SK-N-SH (cell line): ENCODE measurements around the gene MYEOV.

Experiments
- CTCF ChIP-seq: fragments of 200-600 bp; sonication (generic); IDR thresholded peaks from 2 replicates; pipeline ENCODE4 v1.6.1; 2017; ENCODE audit warnings: antibody characterized with exemption, mild to moderate bottlenecking, moderate library complexity
- EP300 ChIP-seq, 2 experiments: IDR thresholded peaks; 2 replicates each; pipeline versions ENCODE4 v1.4.0 to v1.6.1; 2012; ENCODE audit warnings: borderline replicate concordance in 1 of 2, low read depth in 1 of 2, low read length in 1 of 2
- GATA2 ChIP-seq: sonication (generic); formaldehyde crosslinking; IDR thresholded peaks from 2 replicates; pipeline ENCODE4 v1.5.0; 2020; ENCODE audit warnings: mild to moderate bottlenecking, missing genetic modification reagents
- JUND ChIP-seq: IDR thresholded peaks from 2 replicates; pipeline ENCODE4 v1.4.0; 2012
- POLR2AphosphoS5 ChIP-seq: IDR thresholded peaks from 2 replicates; pipeline ENCODE4 v1.6.1; 2012; ENCODE audit warnings: low read depth, low read length
- SMC3 ChIP-seq: IDR thresholded peaks from 2 replicates; pipeline ENCODE4 v1.6.1; 2012; ENCODE audit warnings: low read depth, low read length, improper control_type of control experiment

- TF ChIP-seq SMC3 (no peak), CTCF (no peak), EP300 (IDR thresholded peaks at IDR 0.05; ENCODE audit: borderline replicate concordance in 1 of 2, low read depth in 1 of 2, low read length in 1 of 2) (no peak), POLR2AphosphoS5 (no peak), GATA2 (no peak), JUND (no peak)
These were observed 20.0 kb downstream of the MYEOV start for GRCh38 chr11:69313992-69314391.
